ENCODE data around the gene ANXA2R. TPM values are rescaled to one million over a fixed set of nuclear protein-coding genes. Genes with fewer than 3 reads are reported as not detected.

The ANXA2R gene
- total RNA-seq, 4 donors from 2014 or later, result 1.1 to 2.7 (median 2.4) TPM

DNA sequence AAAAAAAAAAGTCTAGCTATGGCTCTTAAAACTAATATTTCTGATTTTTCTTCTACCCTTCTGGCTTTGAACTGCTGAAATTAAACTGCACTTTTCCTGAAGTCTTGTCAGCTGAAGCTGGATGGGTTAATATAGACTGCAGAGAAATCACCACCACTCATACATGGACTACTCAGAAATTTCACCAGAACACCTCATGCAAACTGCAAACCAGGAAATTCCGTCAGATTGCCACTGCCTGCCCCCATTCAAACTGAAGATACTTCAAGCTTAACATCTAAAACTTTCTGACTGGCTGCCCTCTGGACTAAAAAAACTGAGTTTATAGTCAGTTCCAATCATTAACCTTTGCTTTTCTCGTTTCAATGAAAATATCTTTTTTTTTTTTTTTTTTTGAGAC lies 11.6 kb upstream of the ANXA2R start:
- 92 to 98% methylated on average over 2 of the region's 2 CpGs for WGBS, 2 donors
- H3K4me3 ChIP-seq (ENCODE audit: low read depth, poor library complexity, severe bottlenecking), result no peak overlapping the region
- no peak for DNase-seq (ENCODE audit: low spot score in 2 of 2)
- intact Hi-C loops (cut with DNase I; ENCODE audit: low total_unique reads), result no loop called here
- TF ChIP-seq POLR2A (IDR thresholded peaks at IDR 0.05), result no peak
- TF ChIP-seq, protein P1, sequence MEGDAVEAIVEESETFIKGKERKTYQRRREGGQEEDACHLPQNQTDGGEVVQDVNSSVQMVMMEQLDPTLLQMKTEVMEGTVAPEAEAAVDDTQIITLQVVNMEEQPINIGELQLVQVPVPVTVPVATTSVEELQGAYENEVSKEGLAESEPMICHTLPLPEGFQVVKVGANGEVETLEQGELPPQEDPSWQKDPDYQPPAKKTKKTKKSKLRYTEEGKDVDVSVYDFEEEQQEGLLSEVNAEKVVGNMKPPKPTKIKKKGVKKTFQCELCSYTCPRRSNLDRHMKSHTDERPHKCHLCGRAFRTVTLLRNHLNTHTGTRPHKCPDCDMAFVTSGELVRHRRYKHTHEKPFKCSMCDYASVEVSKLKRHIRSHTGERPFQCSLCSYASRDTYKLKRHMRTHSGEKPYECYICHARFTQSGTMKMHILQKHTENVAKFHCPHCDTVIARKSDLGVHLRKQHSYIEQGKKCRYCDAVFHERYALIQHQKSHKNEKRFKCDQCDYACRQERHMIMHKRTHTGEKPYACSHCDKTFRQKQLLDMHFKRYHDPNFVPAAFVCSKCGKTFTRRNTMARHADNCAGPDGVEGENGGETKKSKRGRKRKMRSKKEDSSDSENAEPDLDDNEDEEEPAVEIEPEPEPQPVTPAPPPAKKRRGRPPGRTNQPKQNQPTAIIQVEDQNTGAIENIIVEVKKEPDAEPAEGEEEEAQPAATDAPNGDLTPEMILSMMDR (IDR thresholded peaks at IDR 0.05), result no peak

DNA sequence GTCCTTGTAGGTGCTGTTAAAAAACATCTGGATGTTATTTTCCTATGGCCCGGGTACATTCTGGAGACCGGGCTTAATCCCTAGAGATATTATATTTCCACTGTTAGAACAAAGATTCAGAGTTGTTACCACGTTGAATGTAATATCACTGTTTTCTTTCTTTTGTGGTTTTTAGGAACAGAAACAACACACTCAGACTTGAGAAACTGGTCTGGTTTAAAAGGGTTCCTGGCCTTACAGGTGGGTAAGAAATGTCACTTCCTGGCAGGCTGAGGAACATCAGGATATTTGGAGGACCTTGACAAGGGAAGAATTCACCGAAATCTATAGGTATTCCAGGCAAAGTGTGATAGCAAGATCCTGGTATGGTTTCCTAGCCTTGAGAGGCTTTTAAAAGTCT lies 10.3 kb upstream of the ANXA2R start:
- no peak overlapping the region for H3K4me3 ChIP-seq (ENCODE audit: low read depth, poor library complexity, severe bottlenecking)
- no peak for TF ChIP-seq POLR2A (IDR thresholded peaks at IDR 0.05)
- TF ChIP-seq, protein P1 (IDR thresholded peaks at IDR 0.05), result no peak
- intact Hi-C loops (cut with DNase I; ENCODE audit: low total_unique reads), result no loop called here
- 61% methylated on average over 4 of the region's 4 CpGs for WGBS, 2 donors
- no peak for DNase-seq (ENCODE audit: low spot score in 2 of 2)

DNA sequence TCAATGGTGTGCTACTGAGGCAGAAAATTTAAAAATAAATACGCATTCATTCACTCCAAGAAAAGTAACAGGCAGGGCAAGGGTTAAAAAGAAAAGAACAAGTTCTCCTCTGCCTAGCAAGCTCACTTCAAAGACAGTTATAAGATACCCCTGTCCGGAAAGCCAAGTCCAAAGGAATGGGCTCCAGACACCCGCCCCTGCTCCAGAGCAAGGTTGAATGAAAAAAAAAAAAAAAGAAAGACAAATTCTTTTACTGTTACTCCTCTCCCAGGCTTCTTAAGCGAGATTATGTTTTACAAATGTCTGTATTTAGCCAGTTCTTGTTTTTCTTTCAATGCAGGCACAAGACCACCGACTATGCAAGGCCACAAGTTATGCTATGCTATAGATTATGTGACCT lies 9.1 kb upstream of the ANXA2R start:
- intact Hi-C loops (cut with DNase I; ENCODE audit: low total_unique reads), result no loop called here
- no peak for DNase-seq (ENCODE audit: low spot score in 2 of 2)
- WGBS, 2 donors, result 79 to 84% methylated on average over 5 of the region's 5 CpGs
- H3K4me3 ChIP-seq (ENCODE audit: low read depth, poor library complexity, severe bottlenecking), result no peak overlapping the region
- TF ChIP-seq, protein P1 (IDR thresholded peaks at IDR 0.05), result no peak
- no peak for TF ChIP-seq POLR2A (IDR thresholded peaks at IDR 0.05)

DNA sequence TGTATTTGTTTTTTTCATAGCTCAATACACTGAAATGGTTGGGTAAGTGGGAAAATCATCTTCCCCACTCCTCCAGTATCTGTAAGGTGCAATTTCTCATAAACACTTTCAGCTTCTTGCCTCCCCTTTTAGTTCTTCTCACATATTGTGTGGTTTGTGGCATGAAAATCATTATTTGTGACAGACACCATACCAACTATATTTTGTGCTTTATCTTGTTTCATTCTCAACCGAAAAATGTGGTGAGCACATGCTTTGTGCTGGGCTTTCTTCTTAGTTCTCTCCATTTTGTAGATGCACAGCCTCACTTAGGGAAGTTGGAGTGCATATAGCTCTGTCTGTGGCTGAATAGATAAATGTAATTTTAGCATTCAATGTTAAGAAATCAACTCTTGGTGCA lies 6.4 kb upstream of the ANXA2R start:
- H3K4me3 ChIP-seq (ENCODE audit: low read depth, poor library complexity, severe bottlenecking), result no peak overlapping the region
- TF ChIP-seq, protein P1 (IDR thresholded peaks at IDR 0.05), result no peak
- TF ChIP-seq POLR2A (IDR thresholded peaks at IDR 0.05), result no peak
- intact Hi-C loops (cut with DNase I; ENCODE audit: low total_unique reads), result no loop called here
- no peak for DNase-seq (ENCODE audit: low spot score in 2 of 2)
- 79 to 83% methylated on average over 1 of the region's 1 CpG for WGBS, 2 donors

DNA sequence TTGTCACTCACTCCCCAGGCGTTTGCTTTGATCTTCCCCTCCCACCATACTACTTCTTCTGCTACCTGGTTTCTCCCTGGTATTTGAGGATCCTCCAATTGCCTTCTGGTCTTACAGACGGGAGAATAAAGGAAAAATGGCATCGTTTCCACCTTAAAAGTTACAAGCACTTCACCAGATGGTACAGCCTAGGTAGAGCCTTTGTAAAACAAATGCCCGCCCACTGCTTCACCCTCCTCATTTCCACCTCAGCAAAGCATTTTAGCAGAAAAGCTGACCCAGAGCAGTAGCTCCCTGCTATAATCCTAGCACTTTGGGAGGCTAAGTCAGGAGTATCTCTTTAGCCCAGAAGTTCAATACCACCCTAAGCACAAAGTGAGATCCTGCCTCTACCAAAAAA lies 5.1 kb upstream of the ANXA2R start:
- no peak for TF ChIP-seq POLR2A (IDR thresholded peaks at IDR 0.05)
- TF ChIP-seq, protein P1 (IDR thresholded peaks at IDR 0.05), result no peak
- 63 to 65% methylated on average over 4 of the region's 4 CpGs for WGBS, 2 donors
- no peak overlapping the region for H3K4me3 ChIP-seq (ENCODE audit: low read depth, poor library complexity, severe bottlenecking)
- intact Hi-C loops (cut with DNase I; ENCODE audit: low total_unique reads), result no loop called here
- DNase-seq (ENCODE audit: low spot score in 2 of 2), result no peak

DNA sequence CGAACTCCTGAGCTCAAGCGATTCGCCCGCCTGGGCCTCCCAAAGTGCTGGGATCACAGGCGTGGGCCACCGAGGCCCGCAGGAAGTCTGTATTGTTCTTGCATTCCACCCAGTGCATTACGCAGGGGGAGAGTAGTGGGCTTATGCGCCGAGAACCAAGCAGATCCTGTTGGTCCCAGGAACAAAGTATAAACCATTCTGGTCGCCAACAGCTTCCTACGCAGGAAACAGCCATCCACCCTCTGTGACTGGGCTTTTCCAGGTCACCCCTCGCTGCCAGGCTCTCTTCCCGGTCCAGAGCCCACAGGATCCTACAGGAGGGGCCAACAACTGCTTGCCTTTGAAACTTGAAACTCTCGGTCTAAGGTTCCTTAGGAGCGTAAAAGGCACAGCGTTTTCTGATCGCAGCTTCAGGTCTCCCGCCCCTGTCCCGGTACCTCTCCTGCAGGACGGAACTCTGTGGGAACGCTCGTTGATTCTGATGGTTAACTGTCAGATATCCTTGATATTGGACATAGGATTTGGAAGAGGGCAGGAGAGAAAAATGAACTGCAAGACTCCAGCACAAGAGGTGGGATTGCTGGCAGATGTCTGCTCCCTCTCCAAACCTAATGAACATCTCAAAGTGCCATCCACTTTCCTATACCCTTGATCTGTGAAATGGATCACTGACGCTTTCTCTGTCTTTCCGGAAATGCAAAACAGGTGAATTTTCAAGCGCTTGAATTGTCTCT lies 4.2 kb upstream of the ANXA2R start:
- intact Hi-C loops (cut with DNase I; ENCODE audit: low total_unique reads), result no loop called here
- H3K4me3 ChIP-seq (ENCODE audit: low read depth, poor library complexity, severe bottlenecking), result no peak overlapping the region
- DNase-seq (ENCODE audit: low spot score in 2 of 2), result peak in 1 of 2 donors; percentile 84
- 33 to 34% methylated on average over 26 of the region's 26 CpGs for WGBS, 2 donors
- TF ChIP-seq POLR2A (IDR thresholded peaks at IDR 0.05), result no peak
- TF ChIP-seq, protein P1 (IDR thresholded peaks at IDR 0.05), result no peak
